ENCODE data around the gene NPVF.

NPVF gene

DNA sequence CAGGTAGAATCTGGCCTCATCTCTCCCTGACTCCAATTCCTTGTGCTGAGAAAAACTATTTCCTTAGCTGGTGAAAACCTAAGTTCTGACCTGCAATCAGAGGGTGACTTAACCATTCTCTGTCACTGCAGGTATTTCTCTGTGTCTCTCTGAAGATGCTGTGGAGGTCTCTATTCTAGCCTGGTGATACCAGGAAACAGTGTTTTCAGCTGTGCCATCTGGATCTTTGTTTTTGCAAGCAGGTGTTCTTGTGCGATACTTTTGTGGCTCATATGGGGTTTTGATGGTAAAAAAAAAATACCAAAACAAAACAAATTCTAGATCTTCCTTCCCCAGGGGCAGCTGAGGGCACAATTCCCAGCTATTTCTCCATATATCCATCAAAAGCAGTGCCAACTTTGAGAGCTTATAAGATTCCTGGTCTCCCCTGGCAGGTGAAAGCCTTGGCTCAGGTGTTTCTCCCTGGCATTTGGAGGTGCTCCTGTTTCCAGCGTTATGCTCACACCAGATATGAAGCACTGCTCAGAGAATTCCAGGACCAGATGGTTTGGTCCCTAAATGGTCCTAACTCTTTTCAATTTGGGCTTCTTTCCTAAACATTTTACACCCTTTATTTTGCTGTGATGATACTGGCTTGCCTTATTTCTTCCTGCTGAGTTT, 9.9 kb upstream of the NPVF start:
- no peak for DNase-seq (ENCODE audit: low read depth)
- TF ChIP-seq CTCF (IDR thresholded peaks at IDR 0.05; ENCODE audit: low read depth, low read length, missing control alignments), result no peak
- H3K4me3 ChIP-seq (ENCODE audit: low read depth, low read length), result no peak overlapping the region

- no peak for TF ChIP-seq CTCF (IDR thresholded peaks at IDR 0.05; ENCODE audit: low read depth, low read length, missing control alignments)
- DNase-seq (ENCODE audit: low read depth), result no peak
- no peak overlapping the region for H3K4me3 ChIP-seq (ENCODE audit: low read depth, low read length)
These were observed 7.2 kb upstream of the NPVF start for GRCh38 chr7:25235471-25235870.

GRCh38 chr7:25234336-25234735, 6.0 kb upstream of the NPVF start:
- DNase-seq (ENCODE audit: low read depth), result no peak
- H3K4me3 ChIP-seq (ENCODE audit: low read depth, low read length), result no peak overlapping the region
- no peak for TF ChIP-seq CTCF (IDR thresholded peaks at IDR 0.05; ENCODE audit: low read depth, low read length, missing control alignments)

DNA sequence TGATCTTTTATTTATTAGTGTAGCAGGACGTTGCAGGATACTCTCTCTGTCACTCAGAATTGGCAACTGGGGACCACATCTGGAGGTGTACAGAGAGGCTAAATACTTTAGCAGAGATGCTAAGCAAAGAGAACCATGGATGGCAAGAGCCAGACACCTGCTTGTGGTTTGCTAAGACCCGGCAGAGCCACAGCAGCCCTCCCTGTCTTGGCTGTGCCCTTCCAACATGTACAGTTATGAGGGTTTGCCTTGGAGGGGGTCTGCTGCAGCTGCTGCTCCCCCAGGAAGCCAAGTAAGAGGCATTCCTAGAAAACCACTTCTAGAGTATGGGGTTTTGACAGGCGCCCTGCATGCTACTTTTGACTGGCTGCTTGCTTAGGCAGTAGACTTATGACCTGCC, 5.1 kb downstream of the NPVF start:
- H3K4me3 ChIP-seq (ENCODE audit: low read depth, low read length), result no peak overlapping the region
- DNase-seq (ENCODE audit: low read depth), result no peak
- TF ChIP-seq CTCF (IDR thresholded peaks at IDR 0.05; ENCODE audit: low read depth, low read length, missing control alignments), result no peak

GRCh38 chr7:25222666-25223065, 5.6 kb downstream of the NPVF start:
- H3K4me3 ChIP-seq (ENCODE audit: low read depth, low read length), result no peak overlapping the region
- no peak for DNase-seq (ENCODE audit: low read depth)
- TF ChIP-seq CTCF (IDR thresholded peaks at IDR 0.05; ENCODE audit: low read depth, low read length, missing control alignments), result no peak

DNA sequence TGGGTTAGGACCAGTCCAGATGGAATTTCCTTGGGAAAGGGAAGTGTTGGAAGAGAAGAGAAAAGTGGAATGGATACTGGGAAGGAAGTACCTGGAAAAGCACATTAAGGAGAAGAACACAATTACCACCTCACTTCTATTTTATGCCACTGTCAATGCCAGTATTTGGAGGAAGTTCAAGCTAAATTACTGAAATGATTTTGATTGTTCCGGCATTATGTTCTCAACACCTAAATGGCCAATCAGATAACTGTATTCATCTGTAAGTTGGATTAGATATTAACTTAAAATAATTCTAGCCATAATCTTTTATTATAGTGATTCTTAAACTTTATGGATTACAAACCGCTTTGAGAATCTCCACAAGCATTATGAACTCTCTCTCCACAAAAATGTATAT, 7.3 kb downstream of the NPVF start:
- no peak for DNase-seq (ENCODE audit: low read depth)
- H3K4me3 ChIP-seq (ENCODE audit: low read depth, low read length), result no peak overlapping the region
- TF ChIP-seq CTCF (IDR thresholded peaks at IDR 0.05; ENCODE audit: low read depth, low read length, missing control alignments), result no peak

- no peak for TF ChIP-seq CTCF (IDR thresholded peaks at IDR 0.05; ENCODE audit: low read depth, low read length, missing control alignments)
- no peak overlapping the region for H3K4me3 ChIP-seq (ENCODE audit: low read depth, low read length)
- no peak for DNase-seq (ENCODE audit: low read depth)
These were observed 10.1 kb downstream of the NPVF start for GRCh38 chr7:25218191-25218590.

Data from GM12864 (cell line).